NCI-H2227 (cell line): Measurements from ENCODE around the gene SLC2A11.

ENCODE experiments used
- DNase-seq: peaks from one replicate; lab custom pipeline; 2025; ENCODE audit not compliant: unreplicated experiment; lab: John Stamatoyannopoulos, UW

SLC2A11 gene

GRCh38 chr22:23832226-23833016 lies 25.3 kb upstream of the SLC2A11 start:
- DNase-seq = no peak

- no peak for DNase-seq
Observed at GRCh38 chr22:23833017-23833751, 24.5 kb upstream of the SLC2A11 start.

GRCh38 chr22:23833911-23834317 lies 23.8 kb upstream of the SLC2A11 start:
- DNase-seq = no peak

- DNase-seq = no peak
Observed at GRCh38 chr22:23834406-23834792, 23.3 kb upstream of the SLC2A11 start.

- no peak for DNase-seq
Observed at GRCh38 chr22:23834793-23835483, 22.7 kb upstream of the SLC2A11 start.

GRCh38 chr22:23835484-23836144 lies 22.1 kb upstream of the SLC2A11 start:
- DNase-seq = no peak

- DNase-seq = no peak
Observed at GRCh38 chr22:23836281-23836680, 21.4 kb upstream of the SLC2A11 start.

- no peak for DNase-seq
Observed at GRCh38 chr22:23836692-23837495, 20.8 kb upstream of the SLC2A11 start.

GRCh38 chr22:23837496-23837859 lies 20.2 kb upstream of the SLC2A11 start:
- no peak for DNase-seq

GRCh38 chr22:23837911-23838680 lies 19.6 kb upstream of the SLC2A11 start:
- DNase-seq = peak; percentile 22

GRCh38 chr22:23838681-23839468 lies 18.8 kb upstream of the SLC2A11 start, which contains the start of gene DERL3:
DERL3 (minus strand) TSS chr22:23839006; CDS start chr22:23838987, 19 bp downstream.
- peak; percentile 98 for DNase-seq

GRCh38 chr22:23840026-23840425 lies 17.6 kb upstream of the SLC2A11 start:
- no peak for DNase-seq

- no peak for DNase-seq
Observed at GRCh38 chr22:23841292-23841691, 16.4 kb upstream of the SLC2A11 start.

- no peak for DNase-seq
Observed at GRCh38 chr22:23841736-23842445, 15.8 kb upstream of the SLC2A11 start.

GRCh38 chr22:23842599-23842998 lies 15.1 kb upstream of the SLC2A11 start:
- DNase-seq = no peak

- no peak for DNase-seq
Observed at GRCh38 chr22:23844739-23845202, 12.9 kb upstream of the SLC2A11 start.

- no peak for DNase-seq
Observed at GRCh38 chr22:23845265-23846080, 12.2 kb upstream of the SLC2A11 start.
